Osteocyte (in vitro differentiated cells): Measurements from ENCODE around the gene TOM1. TPM values are rescaled to one million over a fixed set of nuclear protein-coding genes. Genes with fewer than 3 reads are reported as not detected.

Experiments used
- DNase-seq: peaks from one replicate; pipeline ENCODE4 v3.0.0; 2021; ENCODE audit warnings: mixed read lengths; ENCODE audit not compliant: unreplicated experiment; ENCODE audit errors: extremely low spot score
- H3K27ac Mint-ChIP-seq: one replicate; pipeline ENCODE4 v1.8.0; 2021; ENCODE audit warnings: mild to moderate bottlenecking, mixed read lengths; ENCODE audit not compliant: unreplicated experiment
- H3K27me3 Mint-ChIP-seq: one replicate; pipeline ENCODE4 v1.8.0; 2021; ENCODE audit warnings: mixed read lengths; ENCODE audit not compliant: unreplicated experiment
- H3K36me3 Mint-ChIP-seq: one replicate; pipeline ENCODE4 v1.8.0; 2021; ENCODE audit warnings: mixed read lengths; ENCODE audit not compliant: unreplicated experiment
- H3K4me1 Mint-ChIP-seq: one replicate; pipeline ENCODE4 v1.8.0; 2021; ENCODE audit warnings: mixed read lengths; ENCODE audit not compliant: unreplicated experiment
- H3K4me3 Mint-ChIP-seq: one replicate; pipeline ENCODE4 v1.8.0; 2021; ENCODE audit warnings: mild to moderate bottlenecking, moderate library complexity, mixed read lengths; ENCODE audit not compliant: unreplicated experiment
- H3K9me3 Mint-ChIP-seq: one replicate; pipeline ENCODE4 v1.8.0; 2021; ENCODE audit warnings: mixed read lengths; ENCODE audit not compliant: unreplicated experiment
- CTCF ChIP-seq: fragments of 200-600 bp; sonication (generic); IDR thresholded peaks from 2 replicates; pipeline ENCODE4 v1.5.0; 2021; ENCODE audit warnings: antibody characterized with exemption, mild to moderate bottlenecking, moderate library complexity
- total RNA-seq: library from RNA; stranded (reverse); gene quantifications from 2 replicates; pipeline ENCODE4 v1.2.1, GENCODE V29; 2021

Gene TOM1
- total RNA-seq, 1 donor from 2014 or later, result 55.5 TPM

GRCh38 chr22:35275580-35275979 is 24.1 kb upstream of the TOM1 start:
- H3K4me3 Mint-ChIP-seq, result no peak overlapping the region
- no peak for DNase-seq
- H3K27ac Mint-ChIP-seq, result no peak overlapping the region
- no peak for TF ChIP-seq CTCF
- no peaks in the 10 kb centered on the region for H3K4me1 Mint-ChIP-seq
- no peaks in the 10 kb centered on the region for H3K9me3 Mint-ChIP-seq
- no peaks in the 10 kb centered on the region for H3K27me3 Mint-ChIP-seq
- peaks cover 33% of the 10 kb centered on the region for H3K36me3 Mint-ChIP-seq

GRCh38 chr22:35276019-35276418 is 23.7 kb upstream of the TOM1 start:
- H3K4me1 Mint-ChIP-seq, result no peaks in the 10 kb centered on the region
- H3K36me3 Mint-ChIP-seq, result peaks cover 35% of the 10 kb centered on the region
- H3K4me3 Mint-ChIP-seq, result no peak overlapping the region
- DNase-seq, result no peak
- H3K27ac Mint-ChIP-seq, result no peak overlapping the region
- no peak for TF ChIP-seq CTCF
- no peaks in the 10 kb centered on the region for H3K27me3 Mint-ChIP-seq
- no peaks in the 10 kb centered on the region for H3K9me3 Mint-ChIP-seq

- Mint-ChIP-seq H3K27ac (no peak overlapping the region), H3K4me3 (no peak overlapping the region), H3K4me1 (no peaks in the 10 kb centered on the region), H3K27me3 (no peaks in the 10 kb centered on the region), H3K36me3 (peaks cover 32% of the 10 kb centered on the region), H3K9me3 (no peaks in the 10 kb centered on the region)
- no peak for DNase-seq
- no peak for TF ChIP-seq CTCF
These were observed 11.6 kb upstream of the TOM1 start for GRCh38 chr22:35288116-35288515.

- Mint-ChIP-seq H3K27me3 (no peaks in the 10 kb centered on the region), H3K36me3 (peaks cover 32% of the 10 kb centered on the region), H3K27ac (no peak overlapping the region), H3K9me3 (no peaks in the 10 kb centered on the region), H3K4me3 (no peak overlapping the region), H3K4me1 (no peaks in the 10 kb centered on the region)
- DNase-seq, result no peak
- TF ChIP-seq CTCF, result no peak
These were observed 6.9 kb upstream of the TOM1 start for GRCh38 chr22:35292786-35293185.

- H3K9me3 Mint-ChIP-seq, result no peaks in the 10 kb centered on the region
These were observed 3.6 kb upstream of the TOM1 start for GRCh38 chr22:35296051-35296450.

More at GRCh38 chr22:35296051-35296450, 3.6 kb upstream of the TOM1 start:
- DNase-seq, result no peak
- peaks cover 8% of the 10 kb centered on the region for H3K4me1 Mint-ChIP-seq
- no peaks in the 10 kb centered on the region for H3K27me3 Mint-ChIP-seq
- H3K36me3 Mint-ChIP-seq, result peaks cover 24% of the 10 kb centered on the region
- no peak for TF ChIP-seq CTCF
- no peak overlapping the region for H3K27ac Mint-ChIP-seq
- no peak overlapping the region for H3K4me3 Mint-ChIP-seq
